Lower leg skin (tissue), 4 donors: ENCODE results near the gene PCMTD2. TPM values are rescaled to one million over a fixed set of nuclear protein-coding genes. Genes with fewer than 3 reads are reported as not detected.

ENCODE experiments used
- DNase-seq, 2 donors: peaks; one replicate each; pipeline ENCODE4 v3.0.0-alpha.2; 2019; ENCODE audit warnings: low spot score in 2 of 2
- H3K4me3 ChIP-seq: fragments of 200-600 bp; sonication (generic); 2 replicates; pipeline ENCODE4 v1.5.1; 2017; ENCODE audit warnings: mild to moderate bottlenecking, low read depth; ENCODE audit not compliant: poor library complexity, severe bottlenecking
- CTCF ChIP-seq, 3 donors: fragments of 450-650 bp; IDR thresholded peaks; one replicate each; pipeline ENCODE4 v1.5.1; 2016; ENCODE audit warnings: antibody characterized with exemption in 3 of 3, mild to moderate bottlenecking in 3 of 3, moderate library complexity in 2 of 3
- POLR2A ChIP-seq, 2 donors: fragments of 450-650 bp; IDR thresholded peaks; one replicate each; pipeline ENCODE4 v1.6.1; 2016 to 2017; ENCODE audit warnings: antibody characterized with exemption in 2 of 2, mild to moderate bottlenecking in 1 of 2, moderate library complexity in 1 of 2
- WGBS, 2 donors: methylation state at CpG; one replicate each; pipeline ENCODE4 v1.1.5; 2018; 5-methylcytosine and 5-hydroxymethylcytosine counted together
- intact Hi-C: fragments of 100-400 bp; cut with DNase I; formaldehyde crosslinking; loops from one replicate; pipeline ENCODE4 v1.15.0; 2023; ENCODE audit warnings: low total_unique reads
- total RNA-seq, 4 donors: library from RNA; depleted of rRNA; stranded (reverse); fragments of >200 nt; gene quantifications; one replicate each; pipeline ENCODE4 v1.1.0, GENCODE V29; 2016

Gene PCMTD2
- total RNA-seq, 4 donors from 2014 or later, result 87.5 to 164 (median 132) TPM

- TF ChIP-seq POLR2A (IDR thresholded peaks at IDR 0.05) (no peak), CTCF (IDR thresholded peaks at IDR 0.05) (no peak)
- 92 to 94% methylated on average over 13 to 14 of the region's 14 CpGs for WGBS, 2 donors
- DNase-seq, result no peak
- no peak overlapping the region for H3K4me3 ChIP-seq
- intact Hi-C loops, result no loop called here
These were observed 29.5 kb upstream of the PCMTD2 start for GRCh38 chr20:64225828-64226598.

- TF ChIP-seq POLR2A (IDR thresholded peaks at IDR 0.05), result no peak
- TF ChIP-seq CTCF (IDR thresholded peaks at IDR 0.05), result no peak
These were observed 28.6 kb upstream of the PCMTD2 start for GRCh38 chr20:64226686-64227580.

GRCh38 chr20:64228086-64228653 lies 27.4 kb upstream of the PCMTD2 start:
- intact Hi-C loops, result no loop called here
- no peak overlapping the region for H3K4me3 ChIP-seq
- 90 to 93% methylated on average over 8 of the region's 8 CpGs for WGBS, 2 donors
- DNase-seq, result no peak
- TF ChIP-seq CTCF (IDR thresholded peaks at IDR 0.05) (no peak), POLR2A (IDR thresholded peaks at IDR 0.05) (no peak)

More at GRCh38 chr20:64226686-64227580, 28.6 kb upstream of the PCMTD2 start:
- no peak overlapping the region for H3K4me3 ChIP-seq
- intact Hi-C loops, result no loop called here
- WGBS, 2 donors, result 77 to 79% methylated on average over 23 to 24 of the region's 25 CpGs
- DNase-seq, result no peak

- 51 to 62% methylated on average over 11 to 14 of the region's 14 CpGs for WGBS, 2 donors
- no peak for TF ChIP-seq POLR2A (IDR thresholded peaks at IDR 0.05)
- TF ChIP-seq CTCF (IDR thresholded peaks at IDR 0.05), result no peak
- no peak for DNase-seq
- no peak overlapping the region for H3K4me3 ChIP-seq
- intact Hi-C loops, result no loop called here
These were observed 26.6 kb upstream of the PCMTD2 start for GRCh38 chr20:64228751-64229506.

DNA sequence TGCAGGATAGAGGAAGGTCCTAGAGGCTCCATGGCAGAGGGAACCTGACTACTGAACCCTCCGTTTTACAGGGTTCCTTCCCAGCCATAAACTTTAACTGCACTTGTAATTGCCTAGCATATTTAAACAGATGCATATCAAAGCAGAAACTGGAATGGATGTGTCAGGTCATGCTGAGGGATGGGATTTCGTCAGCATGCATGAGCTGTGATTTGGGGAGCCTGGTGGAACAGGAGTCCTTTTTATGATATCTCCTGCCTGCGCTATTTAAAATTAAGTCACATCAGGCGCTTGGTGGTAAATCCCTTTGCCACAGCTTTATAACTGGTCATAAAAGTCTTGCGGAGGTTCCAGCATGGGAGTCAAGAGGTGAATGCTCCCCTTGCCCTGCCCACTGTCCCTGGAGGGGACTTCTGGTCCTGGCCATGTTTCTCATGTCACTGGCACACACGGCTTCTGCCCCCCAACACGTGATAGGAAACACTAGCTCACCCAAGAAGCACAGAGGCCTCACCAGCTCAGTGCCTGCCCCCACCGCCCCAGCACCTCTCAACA lies 26.0 kb upstream of the PCMTD2 start:
- TF ChIP-seq POLR2A (IDR thresholded peaks at IDR 0.05), result no peak
- TF ChIP-seq CTCF (IDR thresholded peaks at IDR 0.05), result no peak
- WGBS, 2 donors, result 42 to 50% methylated on average over 8 of the region's 8 CpGs
- intact Hi-C loops, result no loop called here
- no peak for DNase-seq
- H3K4me3 ChIP-seq, result no peak overlapping the region
